HuH-7 (cell line): Measurements from ENCODE around the gene ZBTB7C.

Experiments used
- DNase-seq: peaks from one replicate; pipeline ENCODE4 v3.0.0; 2011; ENCODE audit warnings: low spot score

The ZBTB7C gene

GRCh38 chr18:48053881-48054816 is 355.0 kb downstream of the ZBTB7C start:
- no peak for DNase-seq

- no peak for DNase-seq
Measured at GRCh38 chr18:48052842-48053241, 356.3 kb downstream of the ZBTB7C start.

GRCh38 chr18:48051945-48052840 is 357.0 kb downstream of the ZBTB7C start:
- no peak for DNase-seq

GRCh38 chr18:48050176-48050575 is 359.0 kb downstream of the ZBTB7C start:
- no peak for DNase-seq

- no peak for DNase-seq
Measured at GRCh38 chr18:48049757-48050156, 359.4 kb downstream of the ZBTB7C start.

GRCh38 chr18:48048251-48048650 is 360.9 kb downstream of the ZBTB7C start:
- DNase-seq: no peak

GRCh38 chr18:48046843-48047242 is 362.3 kb downstream of the ZBTB7C start:
- no peak for DNase-seq

- no peak for DNase-seq
Measured at GRCh38 chr18:48045744-48046143, 363.4 kb downstream of the ZBTB7C start.

GRCh38 chr18:48044944-48045343 is 364.2 kb downstream of the ZBTB7C start:
- DNase-seq: no peak

- DNase-seq: no peak
Measured at GRCh38 chr18:48043166-48043565, 366.0 kb downstream of the ZBTB7C start.

- DNase-seq: no peak
Measured at GRCh38 chr18:48042431-48042830, 366.8 kb downstream of the ZBTB7C start.

- DNase-seq: no peak
Measured at GRCh38 chr18:48040457-48041110, 368.6 kb downstream of the ZBTB7C start.

GRCh38 chr18:48039769-48040215 is 369.4 kb downstream of the ZBTB7C start:
- DNase-seq: no peak

- DNase-seq: no peak
Measured at GRCh38 chr18:48038636-48039035, 370.5 kb downstream of the ZBTB7C start.

- DNase-seq: no peak
Measured at GRCh38 chr18:48037481-48038271, 371.5 kb downstream of the ZBTB7C start.

GRCh38 chr18:48036641-48037421 is 372.4 kb downstream of the ZBTB7C start:
- no peak for DNase-seq

GRCh38 chr18:48036226-48036625 is 373.0 kb downstream of the ZBTB7C start:
- no peak for DNase-seq

- no peak for DNase-seq
Measured at GRCh38 chr18:48035556-48035860, 373.7 kb downstream of the ZBTB7C start.

GRCh38 chr18:48034651-48035555 is 374.3 kb downstream of the ZBTB7C start:
- DNase-seq: no peak
